A549 treated with Hydrocortisone at 1 μM for 4 hours (cell line): ENCODE results near the gene PCDHAC1. TPM values are rescaled to one million over a fixed set of nuclear protein-coding genes. Genes with fewer than 3 reads are reported as not detected.

Experiments used
- total RNA-seq: library from RNA; stranded (reverse); fragments of 200-300 nt; extraction: Qiagen RNA extraction; gene quantifications from 5 replicates; pipeline ENCODE4 v1.2.3, GENCODE V29; 2022

Gene PCDHAC1, protein sequence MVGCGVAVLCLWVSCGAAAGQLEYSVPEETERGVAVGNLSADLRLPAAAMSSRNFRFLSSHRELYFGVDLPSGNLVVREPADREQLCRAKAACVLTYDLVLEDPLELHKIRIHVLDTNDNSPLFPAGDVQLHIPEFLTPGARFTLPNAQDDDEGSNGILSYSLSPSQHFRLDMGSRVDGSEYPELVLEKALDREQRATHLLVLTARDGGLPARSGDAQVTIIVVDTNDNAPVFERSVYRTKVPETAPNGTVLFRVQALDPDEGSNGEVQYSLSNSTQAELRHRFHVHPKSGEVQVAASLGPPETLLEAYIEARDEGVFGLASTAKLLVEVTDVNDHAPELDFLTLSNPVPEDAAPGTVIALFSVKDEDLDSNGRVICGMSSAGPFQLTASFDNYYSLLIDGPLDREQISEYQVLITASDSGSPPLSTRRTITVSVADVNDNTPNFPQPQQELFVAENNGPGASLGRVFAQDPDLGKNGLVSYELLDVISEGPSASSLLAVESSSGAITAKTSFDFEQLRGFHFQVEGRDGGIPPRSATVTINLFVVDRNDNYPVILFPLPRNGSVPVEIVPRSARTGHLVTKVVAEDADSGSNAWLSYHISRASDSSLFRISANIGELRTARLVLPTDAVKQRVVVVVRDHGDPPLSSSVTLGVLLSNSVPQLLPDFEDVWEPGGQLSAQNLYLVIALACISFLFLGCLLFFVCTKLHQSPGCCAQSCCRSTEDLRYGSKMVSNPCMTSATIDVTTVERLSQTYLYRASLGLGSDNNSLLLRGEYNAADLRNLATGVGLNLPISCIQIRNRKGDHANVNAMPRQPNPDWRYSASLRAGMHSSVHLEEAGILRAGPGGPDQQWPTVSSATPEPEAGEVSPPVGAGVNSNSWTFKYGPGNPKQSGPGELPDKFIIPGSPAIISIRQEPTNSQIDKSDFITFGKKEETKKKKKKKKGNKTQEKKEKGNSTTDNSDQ
- 1.8 to 2.5 TPM (median 2.2 TPM) in 5 replicates for total RNA-seq

GRCh38 chr5:140925806-140926442 is at the start of gene PCDHAC1:
TSS of gene PCDHAC1 (plus strand) at chr5:140926299. CDS start at chr5:140926893, 594 bp downstream.

GRCh38 chr5:140881889-140882590 is 44.1 kb upstream of the PCDHAC1 start, which contains the start of gene PCDHA13:
TSS of gene PCDHA13 (plus strand) at chr5:140882124. CDS start at chr5:140882269, 145 bp downstream.

DNA sequence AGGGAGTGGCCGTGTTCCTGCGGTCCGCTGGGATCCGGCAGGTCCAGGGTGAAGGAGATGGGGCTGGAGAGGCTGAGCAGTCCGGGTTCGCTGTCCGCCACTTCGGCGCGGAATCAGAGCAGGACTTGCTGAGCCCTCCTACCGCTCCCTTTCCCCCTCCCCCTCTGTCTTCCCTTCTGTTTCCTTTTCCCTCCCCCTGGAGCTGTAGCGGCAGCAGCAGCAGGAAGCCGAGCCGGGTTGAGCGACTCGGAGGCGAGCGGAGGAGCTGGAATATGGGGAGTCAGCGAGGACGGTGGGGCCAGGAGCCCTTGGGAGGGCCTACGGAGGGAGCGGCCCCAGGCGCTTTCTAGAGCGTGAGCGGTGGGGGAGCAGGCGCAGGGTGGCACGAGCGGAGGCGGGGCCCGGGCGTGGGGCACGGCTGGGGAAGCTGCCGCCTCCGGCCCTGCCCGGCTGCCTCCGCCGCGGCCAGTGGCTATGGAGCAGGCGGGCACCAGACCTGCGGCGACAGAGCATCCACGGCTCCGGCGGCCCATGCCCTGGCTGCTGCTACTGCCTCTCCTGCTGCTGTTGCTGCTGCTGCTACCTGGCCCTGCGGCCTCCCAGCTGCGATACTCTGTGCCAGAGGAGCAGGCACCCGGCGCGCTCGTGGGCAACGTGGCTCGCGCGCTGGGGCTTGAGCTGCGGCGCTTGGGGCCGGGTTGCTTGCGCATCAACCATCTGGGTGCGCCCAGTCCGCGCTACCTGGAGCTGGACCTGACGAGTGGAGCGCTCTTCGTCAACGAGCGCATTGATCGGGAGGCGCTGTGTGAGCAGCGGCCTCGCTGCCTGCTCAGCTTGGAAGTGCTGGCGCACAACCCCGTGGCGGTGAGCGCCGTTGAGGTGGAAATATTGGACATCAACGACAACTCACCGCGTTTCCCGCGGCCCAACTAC is 40.5 kb downstream of the PCDHAC1 start, which contains the start of gene PCDHAC2:
Gene PCDHAC2 (plus strand): TSS at position 184 of the 933 bp plus-strand sequence. CDS start 291 bp downstream, at position 475.

Other genes starting within 250 kb of the PCDHAC1 start
- gene HARS1, start 234.9 kb upstream of the PCDHAC1 start, total RNA-seq, result 73.7 to 90.7 TPM (median 77.1 TPM) in 5 replicates
- gene HARS2, start 234.8 kb upstream of the PCDHAC1 start, total RNA-seq, result 34.4 to 44.5 TPM (median 36.9 TPM) in 5 replicates
- 79.9 to 111 TPM (median 84.2 TPM) in 5 replicates for gene ZMAT2, start 225.9 kb upstream of the PCDHAC1 start, total RNA-seq
- gene PCDHA1, start 140.2 kb upstream of the PCDHAC1 start, total RNA-seq, result 0.14 to 0.29 TPM (median 0.23 TPM) in 5 replicates
- gene PCDHA2, start 131.4 kb upstream of the PCDHAC1 start, total RNA-seq, result 0.06 to 0.08 TPM (median 0.06 TPM) in 3 of 5 replicates, not detected in the others
- 0.66 to 1.0 TPM (median 0.82 TPM) in 5 replicates for gene PCDHA3, start 125.2 kb upstream of the PCDHAC1 start, total RNA-seq
- gene PCDHA4, start 119.2 kb upstream of the PCDHAC1 start, total RNA-seq, result 1.1 to 1.9 TPM (median 1.9 TPM) in 5 replicates
- 0.70 to 1.1 TPM (median 0.76 TPM) in 5 replicates for gene PCDHA5, start 104.7 kb upstream of the PCDHAC1 start, total RNA-seq
- 0.05 to 0.08 TPM (median 0.08 TPM) in 3 of 5 replicates, not detected in the others for gene PCDHA6, start 98.3 kb upstream of the PCDHAC1 start, total RNA-seq
- gene PCDHA7, start 92.0 kb upstream of the PCDHAC1 start, total RNA-seq, result 0.05 to 0.16 TPM (median 0.09 TPM) in 5 replicates
- gene PCDHA8, start 85.1 kb upstream of the PCDHAC1 start, total RNA-seq, result 0.05 to 0.09 TPM (median 0.06 TPM) in 4 of 5 replicates, not detected in the other
- not detected in 5 replicates for gene PCDHA9, start 77.9 kb upstream of the PCDHAC1 start, total RNA-seq
- gene PCDHA10, start 70.4 kb upstream of the PCDHAC1 start, total RNA-seq, result 0.01 to 0.03 TPM (median 0.02 TPM) in 3 of 5 replicates, not detected in the others
- 0.07 to 0.30 TPM (median 0.17 TPM) in 5 replicates for gene PCDHA11, start 57.3 kb upstream of the PCDHAC1 start, total RNA-seq
- gene PCDHA12, start 51.0 kb upstream of the PCDHAC1 start, total RNA-seq, result 2.7 to 3.6 TPM (median 2.8 TPM) in 5 replicates
- 0.06 to 0.10 TPM (median 0.08 TPM) in 3 of 5 replicates, not detected in the others for gene PCDHA13, start 44.2 kb upstream of the PCDHAC1 start, total RNA-seq
- 3.3 to 4.9 TPM (median 3.7 TPM) in 5 replicates for gene PCDHAC2, start 40.2 kb downstream of the PCDHAC1 start, total RNA-seq
- gene PCDHB1, start 125.1 kb downstream of the PCDHAC1 start, total RNA-seq, result not detected in 5 replicates
- gene PCDHB2, start 168.3 kb downstream of the PCDHAC1 start, total RNA-seq, result 3.1 to 3.9 TPM (median 3.4 TPM) in 5 replicates
- 0.03 to 0.07 TPM in 2 of 5 replicates, not detected in the others for gene PCDHB3, start 174.2 kb downstream of the PCDHAC1 start, total RNA-seq
- 0.06 to 0.10 TPM (median 0.07 TPM) in 3 of 5 replicates, not detected in the others for gene PCDHB4, start 195.5 kb downstream of the PCDHAC1 start, total RNA-seq
- 1.1 to 1.8 TPM (median 1.6 TPM) in 5 replicates for gene PCDHB5, start 208.9 kb downstream of the PCDHAC1 start, total RNA-seq
- gene PCDHB6, start 223.8 kb downstream of the PCDHAC1 start, total RNA-seq, result 0.84 to 1.1 TPM (median 1.0 TPM) in 5 replicates
- gene PCDHB7, start 246.3 kb downstream of the PCDHAC1 start, total RNA-seq, result not detected in 5 replicates